Neural cell (in vitro differentiated cells): Measurements from ENCODE around the gene KRT76.

Experiments
- EP300 ChIP-seq: fragments of 450-650 bp; conservative IDR thresholded peaks from 2 replicates; pipeline ENCODE4 v1.6.1; 2014; ENCODE audit warnings: antibody characterized with exemption, mild to moderate bottlenecking, moderate library complexity; ENCODE audit not compliant: poor library complexity, severe bottlenecking
- EZH2 ChIP-seq: fragments of 200-600, 300-800 bp; shearing (Covaris generic), sonication (generic); IDR thresholded peaks from 2 replicates; pipeline ENCODE4 v1.6.1; 2014; ENCODE audit warnings: antibody characterized with exemption, low read length, borderline replicate concordance, mild to moderate bottlenecking; ENCODE audit not compliant: insufficient read depth, poor library complexity, severe bottlenecking
- POLR2AphosphoS5 ChIP-seq: IDR thresholded peaks from 2 replicates; pipeline ENCODE4 v1.6.1; 2012
- SMC3 ChIP-seq: fragments of 450-650 bp; conservative IDR thresholded peaks from 2 replicates; pipeline ENCODE4 v1.6.1; 2014; ENCODE audit warnings: antibody characterized with exemption, mild to moderate bottlenecking, moderate library complexity; ENCODE audit not compliant: poor library complexity
- TAF1 ChIP-seq: IDR thresholded peaks from 2 replicates; pipeline ENCODE4 v1.6.1; 2012; ENCODE audit warnings: low read depth
- TF ChIP-seq, protein P1 (sequence below): fragments of 450-650 bp; IDR thresholded peaks from 2 replicates; pipeline ENCODE4 v1.5.1; 2014; ENCODE audit warnings: antibody characterized with exemption, mild to moderate bottlenecking, moderate library complexity; ENCODE audit not compliant: poor library complexity, severe bottlenecking
- TF ChIP-seq, protein P2 (sequence below): IDR thresholded peaks from 2 replicates; pipeline ENCODE4 v1.6.1; 2012; ENCODE audit warnings: borderline replicate concordance

DNA sequence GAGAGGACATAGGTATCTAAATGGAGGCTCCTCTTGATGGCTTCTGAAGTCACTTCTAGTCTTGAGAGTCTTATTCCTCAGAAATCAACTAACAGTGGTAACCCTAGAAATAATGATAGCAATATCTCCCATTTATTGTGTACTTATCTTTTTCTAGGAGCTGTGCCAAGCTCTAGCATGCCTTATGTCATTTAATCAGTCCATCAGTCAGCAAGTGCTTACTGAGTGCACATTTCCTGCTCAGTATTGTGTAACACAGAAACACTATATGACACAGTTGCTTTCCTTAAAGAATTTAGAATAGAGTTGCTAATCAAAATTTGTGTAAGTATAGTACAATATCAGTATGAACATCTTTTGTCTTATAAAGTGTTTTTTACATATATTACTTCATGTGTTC lies 36.6 kb downstream of the KRT76 start:
- TF ChIP-seq, protein P1, sequence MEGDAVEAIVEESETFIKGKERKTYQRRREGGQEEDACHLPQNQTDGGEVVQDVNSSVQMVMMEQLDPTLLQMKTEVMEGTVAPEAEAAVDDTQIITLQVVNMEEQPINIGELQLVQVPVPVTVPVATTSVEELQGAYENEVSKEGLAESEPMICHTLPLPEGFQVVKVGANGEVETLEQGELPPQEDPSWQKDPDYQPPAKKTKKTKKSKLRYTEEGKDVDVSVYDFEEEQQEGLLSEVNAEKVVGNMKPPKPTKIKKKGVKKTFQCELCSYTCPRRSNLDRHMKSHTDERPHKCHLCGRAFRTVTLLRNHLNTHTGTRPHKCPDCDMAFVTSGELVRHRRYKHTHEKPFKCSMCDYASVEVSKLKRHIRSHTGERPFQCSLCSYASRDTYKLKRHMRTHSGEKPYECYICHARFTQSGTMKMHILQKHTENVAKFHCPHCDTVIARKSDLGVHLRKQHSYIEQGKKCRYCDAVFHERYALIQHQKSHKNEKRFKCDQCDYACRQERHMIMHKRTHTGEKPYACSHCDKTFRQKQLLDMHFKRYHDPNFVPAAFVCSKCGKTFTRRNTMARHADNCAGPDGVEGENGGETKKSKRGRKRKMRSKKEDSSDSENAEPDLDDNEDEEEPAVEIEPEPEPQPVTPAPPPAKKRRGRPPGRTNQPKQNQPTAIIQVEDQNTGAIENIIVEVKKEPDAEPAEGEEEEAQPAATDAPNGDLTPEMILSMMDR: no peak
- TF ChIP-seq POLR2AphosphoS5 (no peak), SMC3 (no peak), EZH2 (no peak), TAF1 (no peak), EP300 (no peak)
- TF ChIP-seq, protein P2, sequence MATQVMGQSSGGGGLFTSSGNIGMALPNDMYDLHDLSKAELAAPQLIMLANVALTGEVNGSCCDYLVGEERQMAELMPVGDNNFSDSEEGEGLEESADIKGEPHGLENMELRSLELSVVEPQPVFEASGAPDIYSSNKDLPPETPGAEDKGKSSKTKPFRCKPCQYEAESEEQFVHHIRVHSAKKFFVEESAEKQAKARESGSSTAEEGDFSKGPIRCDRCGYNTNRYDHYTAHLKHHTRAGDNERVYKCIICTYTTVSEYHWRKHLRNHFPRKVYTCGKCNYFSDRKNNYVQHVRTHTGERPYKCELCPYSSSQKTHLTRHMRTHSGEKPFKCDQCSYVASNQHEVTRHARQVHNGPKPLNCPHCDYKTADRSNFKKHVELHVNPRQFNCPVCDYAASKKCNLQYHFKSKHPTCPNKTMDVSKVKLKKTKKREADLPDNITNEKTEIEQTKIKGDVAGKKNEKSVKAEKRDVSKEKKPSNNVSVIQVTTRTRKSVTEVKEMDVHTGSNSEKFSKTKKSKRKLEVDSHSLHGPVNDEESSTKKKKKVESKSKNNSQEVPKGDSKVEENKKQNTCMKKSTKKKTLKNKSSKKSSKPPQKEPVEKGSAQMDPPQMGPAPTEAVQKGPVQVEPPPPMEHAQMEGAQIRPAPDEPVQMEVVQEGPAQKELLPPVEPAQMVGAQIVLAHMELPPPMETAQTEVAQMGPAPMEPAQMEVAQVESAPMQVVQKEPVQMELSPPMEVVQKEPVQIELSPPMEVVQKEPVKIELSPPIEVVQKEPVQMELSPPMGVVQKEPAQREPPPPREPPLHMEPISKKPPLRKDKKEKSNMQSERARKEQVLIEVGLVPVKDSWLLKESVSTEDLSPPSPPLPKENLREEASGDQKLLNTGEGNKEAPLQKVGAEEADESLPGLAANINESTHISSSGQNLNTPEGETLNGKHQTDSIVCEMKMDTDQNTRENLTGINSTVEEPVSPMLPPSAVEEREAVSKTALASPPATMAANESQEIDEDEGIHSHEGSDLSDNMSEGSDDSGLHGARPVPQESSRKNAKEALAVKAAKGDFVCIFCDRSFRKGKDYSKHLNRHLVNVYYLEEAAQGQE: no peak
